HEK293T (cell line): ENCODE results near the gene KRTAP5-1.

Experiments used
- ARNT ChIP-seq: fragments of 450-650 bp; IDR thresholded peaks from 2 replicates; pipeline ENCODE4 v1.6.1; 2017; ENCODE audit warnings: mild to moderate bottlenecking
- BHLHE40 ChIP-seq: fragments of 450-650 bp; IDR thresholded peaks from 2 replicates; pipeline ENCODE4 v1.6.1; 2016; ENCODE audit warnings: mild to moderate bottlenecking, moderate library complexity, borderline replicate concordance
- CTBP1 ChIP-seq: fragments of 450-650 bp; IDR thresholded peaks from 2 replicates; pipeline ENCODE4 v1.6.1; 2016; ENCODE audit warnings: borderline replicate concordance
- ELF4 ChIP-seq: fragments of 450-650 bp; IDR thresholded peaks from 2 replicates; pipeline ENCODE4 v1.6.1; 2017; ENCODE audit warnings: antibody characterized with exemption
- FOXA1 ChIP-seq: fragments of 450-650 bp; IDR thresholded peaks from 2 replicates; pipeline ENCODE4 v1.6.1; 2016; ENCODE audit warnings: mild to moderate bottlenecking
- FOXK2 ChIP-seq: fragments of 450-650 bp; IDR thresholded peaks from 2 replicates; pipeline ENCODE4 v1.6.1; 2016; ENCODE audit warnings: mild to moderate bottlenecking
- FOXM1 ChIP-seq: fragments of 450-650 bp; IDR thresholded peaks from 2 replicates; pipeline ENCODE4 v1.6.1; 2017; ENCODE audit warnings: mild to moderate bottlenecking, borderline replicate concordance
- L3MBTL2 ChIP-seq: fragments of 450-650 bp; conservative IDR thresholded peaks from 2 replicates; pipeline ENCODE4 v1.6.1; 2016; ENCODE audit warnings: mild to moderate bottlenecking
- LEF1 ChIP-seq: fragments of 450-650 bp; IDR thresholded peaks from 2 replicates; pipeline ENCODE4 v1.6.1; 2017; ENCODE audit warnings: mild to moderate bottlenecking, borderline replicate concordance
- NFRKB ChIP-seq: fragments of 450-650 bp; IDR thresholded peaks from 2 replicates; pipeline ENCODE4 v1.6.1; 2016; ENCODE audit warnings: mild to moderate bottlenecking, moderate library complexity
- SP1 ChIP-seq: fragments of 450-650 bp; IDR thresholded peaks from 2 replicates; pipeline ENCODE4 v1.6.1; 2017
- TARDBP ChIP-seq: fragments of 450-650 bp; IDR thresholded peaks from 2 replicates; pipeline ENCODE4 v1.6.1; 2016
- ZNF384 ChIP-seq: fragments of 450-650 bp; IDR thresholded peaks from 2 replicates; pipeline ENCODE4 v1.6.1; 2016

GRCh38 chr11:1565904-1566247 lies 19.2 kb downstream of the KRTAP5-1 start:
- TF ChIP-seq ZNF384 (no peak), ELF4 (no peak), CTBP1 (no peak), FOXK2 (no peak), FOXM1 (no peak), NFRKB (no peak), FOXA1 (no peak), L3MBTL2 (no peak), SP1 (no peak), TARDBP (no peak), BHLHE40 (no peak), ARNT (no peak), LEF1 (no peak)
